Mucosa of descending colon (tissue), 3 donors: Measurements from ENCODE around the gene SND1. TPM values are rescaled to one million over a fixed set of nuclear protein-coding genes. Genes with fewer than 3 reads are reported as not detected.

Source experiments
- ATAC-seq: fragments of 200-7000 bp; cut with Tn5 transposase; one replicate; pipeline ENCODE4 v1.9.1; 2020; ENCODE audit warnings: mild to moderate bottlenecking, moderate library complexity
- DNase-seq, 3 donors: peaks; one replicate each; pipeline ENCODE4 v3.0.0-alpha.2; 2020
- H3K36me3 ChIP-seq: fragments of 200-600 bp; one replicate; pipeline ENCODE4 v1.8.0; 2021; ENCODE audit warnings: low read depth, mild to moderate bottlenecking
- H3K4me1 ChIP-seq: fragments of 200-600 bp; one replicate; pipeline ENCODE4 v1.8.0; 2021; ENCODE audit warnings: low read depth, mild to moderate bottlenecking
- H3K4me3 ChIP-seq: fragments of 200-600 bp; one replicate; pipeline ENCODE4 v1.8.0; 2021; ENCODE audit warnings: mild to moderate bottlenecking
- H3K9me3 ChIP-seq: fragments of 200-600 bp; one replicate; pipeline ENCODE4 v1.8.0; 2021; ENCODE audit warnings: mild to moderate bottlenecking
- CTCF ChIP-seq: fragments of 200-600 bp; IDR thresholded peaks from one replicate; pipeline ENCODE4 v1.8.0; 2022; ENCODE audit warnings: antibody characterized with exemption, mild to moderate bottlenecking
- intact Hi-C, 2 donors: fragments of 100-400 bp; cut with DNase I in 1 of 2; cut with micrococcal nuclease in 1 of 2; formaldehyde crosslinking; loops; one replicate each; pipeline versions ENCODE4 v1.11.0 to v1.11.1; 2022; cut with DNase I, micrococcal nuclease
- total RNA-seq, 3 donors: library from RNA; stranded (reverse); fragmentation: NEBNext Ultra II Directional in 2 of 3; extraction: Animal tissue kit (Norgen Biotek cat#: 25700) in 2 of 3; gene quantifications; one replicate each; pipeline versions ENCODE4 v1.2.1 to v1.2.4, GENCODE V29; 2021 to 2023
- donor health status: DM: no; HTN: no; CAD: no; lungs with moderate emphysema.
- donor health status: DM: no; HTN: no; CAD: no.
- donor health status: DM: no; HTN: yes; CAD: no.

The SND1 gene
- total RNA-seq, 3 donors from 2014 or later = 99.0 to 131 (median 106) TPM

DNA sequence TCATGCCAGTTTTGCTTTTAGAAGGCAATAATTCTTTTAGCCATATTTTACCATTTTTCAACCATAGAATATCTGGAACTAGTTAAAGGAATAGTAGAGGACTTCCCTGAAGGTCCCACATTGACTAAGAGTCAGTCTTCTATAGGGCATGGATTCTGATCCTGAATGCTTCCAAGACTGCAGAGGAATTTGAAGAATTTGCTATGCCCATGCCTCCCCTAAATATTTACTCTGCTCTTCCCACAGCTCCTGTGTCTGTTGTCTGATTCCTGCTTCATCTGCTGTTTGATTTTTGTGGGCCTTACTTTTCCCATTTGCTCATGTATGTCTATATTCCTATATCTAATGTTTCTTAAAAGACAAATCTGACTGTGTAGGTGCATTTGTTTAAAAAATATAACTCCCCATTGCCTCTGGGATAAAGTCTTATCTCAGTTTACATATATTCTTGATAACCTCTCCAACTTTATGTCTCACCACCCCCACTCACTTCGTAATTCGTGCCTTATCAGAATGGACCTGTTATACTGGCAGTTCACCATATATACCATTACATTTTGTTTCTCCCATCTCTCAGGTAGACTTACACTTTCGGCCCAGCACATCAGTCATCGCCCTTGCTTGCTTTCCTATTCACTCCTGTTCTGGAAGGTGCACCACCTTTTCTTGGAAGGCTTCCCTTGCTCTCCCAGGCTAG lies 345.4 kb downstream of the SND1 start:
- Histone ChIP-seq H3K36me3 (no peaks in the 10 kb centered on the region), H3K4me1 (no peaks in the 10 kb centered on the region), H3K9me3 (no peaks in the 10 kb centered on the region), H3K4me3 (no peak overlapping the region)
- intact Hi-C loops = no loop called here
- ATAC-seq (no peak), DNase-seq (no peak)
- no peak for TF ChIP-seq CTCF

GRCh38 chr7:127998671-127999070 lies 346.7 kb downstream of the SND1 start:
- intact Hi-C loops = no loop called here

DNA sequence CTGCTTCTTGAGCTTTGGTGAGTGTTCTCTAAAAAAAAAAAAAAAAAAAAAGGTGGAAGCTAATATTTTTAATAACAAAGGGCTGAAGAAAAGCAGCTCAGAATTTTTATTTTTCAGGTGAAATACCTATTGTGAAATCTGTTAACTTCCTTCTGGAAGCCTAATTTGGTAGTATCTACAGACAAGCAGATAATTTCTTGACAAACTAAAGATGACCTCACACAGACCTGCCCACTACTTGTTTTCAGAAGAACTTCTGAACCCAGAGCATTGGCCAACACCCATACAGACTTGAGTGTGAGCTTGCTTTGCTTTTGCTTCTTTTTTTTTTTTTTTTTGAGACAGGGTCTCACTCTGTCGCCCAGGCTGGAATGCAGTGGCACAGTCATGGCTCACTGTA lies 348.1 kb downstream of the SND1 start:
- peak; percentile 36 for ATAC-seq
- no peak overlapping the region for H3K4me3 ChIP-seq
- DNase-seq = no peak
- intact Hi-C loops = no loop called here
- no peaks in the 10 kb centered on the region for H3K36me3 ChIP-seq
- no peaks in the 10 kb centered on the region for H3K4me1 ChIP-seq
- H3K9me3 ChIP-seq = no peaks in the 10 kb centered on the region
- no peak for TF ChIP-seq CTCF

More at GRCh38 chr7:127998671-127999070, 346.7 kb downstream of the SND1 start:
- no peak for TF ChIP-seq CTCF
- Histone ChIP-seq H3K4me3 (no peak overlapping the region), H3K36me3 (no peaks in the 10 kb centered on the region), H3K4me1 (no peaks in the 10 kb centered on the region), H3K9me3 (no peaks in the 10 kb centered on the region)
- ATAC-seq = no peak
- DNase-seq = no peak

DNA sequence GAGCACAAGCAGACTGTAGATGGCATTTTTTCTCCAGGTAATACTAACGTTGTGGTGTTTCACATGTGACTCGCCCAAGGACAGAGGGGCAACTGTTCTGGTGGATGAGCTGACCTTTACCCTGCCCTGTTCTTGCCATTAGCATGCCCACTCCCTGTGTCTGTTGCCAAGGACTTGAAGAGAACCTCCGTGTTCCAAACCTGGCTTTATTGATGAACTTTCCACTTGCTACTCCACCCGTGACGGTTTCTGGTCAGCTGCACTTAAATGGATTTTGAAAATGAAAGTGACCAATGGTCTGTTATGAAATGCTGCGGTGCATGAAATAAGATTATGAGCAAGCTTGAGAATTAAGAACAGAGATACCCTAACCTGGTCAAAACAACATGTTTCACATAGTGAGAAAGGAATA lies 348.9 kb downstream of the SND1 start:
- no peak for TF ChIP-seq CTCF
- H3K4me3 ChIP-seq = no peak overlapping the region
- DNase-seq (peak in 1 of 3 donors; percentile 10), ATAC-seq (peak; percentile 69)
- no peaks in the 10 kb centered on the region for H3K4me1 ChIP-seq
- intact Hi-C loops = no loop called here
- H3K36me3 ChIP-seq = no peaks in the 10 kb centered on the region
- H3K9me3 ChIP-seq = no peaks in the 10 kb centered on the region

DNA sequence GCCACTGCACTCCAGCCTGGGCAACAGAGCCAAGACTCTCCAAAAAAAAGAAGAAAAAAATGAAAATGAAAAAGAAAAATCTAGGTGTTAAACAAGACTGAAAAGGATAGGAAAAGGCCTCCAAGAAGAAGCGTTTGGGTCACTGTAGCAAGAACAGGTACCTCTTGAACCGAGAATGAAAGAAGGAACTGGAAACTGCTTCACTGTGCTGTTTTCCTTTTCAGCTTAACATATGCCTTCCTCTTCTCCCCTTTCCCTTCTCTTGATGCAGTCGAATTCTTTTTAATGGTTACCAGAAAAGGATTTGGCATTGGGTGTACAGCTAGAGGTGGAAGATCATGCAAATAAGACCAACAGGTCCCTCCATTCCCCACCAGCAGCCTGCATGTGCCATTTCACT lies 351.2 kb downstream of the SND1 start:
- no peak overlapping the region for H3K4me3 ChIP-seq
- no peak for ATAC-seq
- H3K4me1 ChIP-seq = no peaks in the 10 kb centered on the region
- H3K9me3 ChIP-seq = no peaks in the 10 kb centered on the region
- no peaks in the 10 kb centered on the region for H3K36me3 ChIP-seq
- no peak for DNase-seq
- intact Hi-C loops = no loop called here
- no peak for TF ChIP-seq CTCF
